ENCODE data around the gene GSC. TPM values are rescaled to one million over a fixed set of nuclear protein-coding genes. Genes with fewer than 3 reads are reported as not detected.

GSC gene
- total RNA-seq, 1 donor from 2014 or later, result not detected

GRCh38 chr14:94751321-94751720, 18.6 kb downstream of the GSC start:
- H3K27ac ChIP-seq (ENCODE audit: low read depth, low read length), result no peak overlapping the region
- no peaks in the 10 kb centered on the region for H3K9me3 ChIP-seq (ENCODE audit: insufficient read depth, low read depth, low read length)
- no peak overlapping the region for H3K4me3 ChIP-seq (ENCODE audit: insufficient read depth, low read depth, low read length)
- Mint-ChIP-seq H3K36me3 (ENCODE audit: low read depth, unreplicated experiment) (no peaks in the 10 kb centered on the region), H3K4me3 (ENCODE audit: unreplicated experiment) (no peak overlapping the region), H3K4me1 (ENCODE audit: low read depth, unreplicated experiment) (no peaks in the 10 kb centered on the region), H3K27ac (ENCODE audit: unreplicated experiment) (no peak overlapping the region), H3K9me3 (ENCODE audit: unreplicated experiment) (peaks cover 2% of the 10 kb centered on the region), H3K27me3 (ENCODE audit: low read depth, unreplicated experiment) (peaks cover 45% of the 10 kb centered on the region)
- no peak overlapping the region for H2AFZ ChIP-seq (ENCODE audit: low read depth, low read length)
- DNase-seq (ENCODE audit: low read depth), result no peak
- H3K27me3 ChIP-seq (ENCODE audit: insufficient read depth, low read length), result peaks cover 6% of the 10 kb centered on the region
- H3K79me2 ChIP-seq (ENCODE audit: insufficient read depth, low read length), result no peaks in the 10 kb centered on the region
- TF ChIP-seq EZH2 (IDR thresholded peaks at IDR 0.05; ENCODE audit: insufficient read depth, low read length), result no peak
- no peak for TF ChIP-seq CTCF (IDR thresholded peaks at IDR 0.05; ENCODE audit: insufficient read depth, low read depth, low read length)
- H3K4me1 ChIP-seq (ENCODE audit: insufficient read depth, low read length), result no peaks in the 10 kb centered on the region
- H3K4me2 ChIP-seq (ENCODE audit: low read length), result no peak overlapping the region
- H4K20me1 ChIP-seq (ENCODE audit: insufficient read depth, low read length), result no peaks in the 10 kb centered on the region
- no peak overlapping the region for H3K9ac ChIP-seq (ENCODE audit: low read length)
- no peaks in the 10 kb centered on the region for H3K36me3 ChIP-seq (ENCODE audit: insufficient read depth, low read length)
- no peak for FAIRE-seq

- Mint-ChIP-seq H3K27ac (ENCODE audit: unreplicated experiment) (no peak overlapping the region), H3K36me3 (ENCODE audit: low read depth, unreplicated experiment) (no peaks in the 10 kb centered on the region)
- no peak for FAIRE-seq
These were observed 19.5 kb downstream of the GSC start for GRCh38 chr14:94750371-94750770.

More at GRCh38 chr14:94750371-94750770, 19.5 kb downstream of the GSC start:
- peaks cover 2% of the 10 kb centered on the region for H3K9me3 Mint-ChIP-seq (ENCODE audit: unreplicated experiment)
- DNase-seq (ENCODE audit: low read depth), result no peak
- Histone ChIP-seq H3K79me2 (ENCODE audit: insufficient read depth, low read length) (no peaks in the 10 kb centered on the region), H3K4me2 (ENCODE audit: low read length) (no peak overlapping the region), H2AFZ (ENCODE audit: low read depth, low read length) (no peak overlapping the region), H3K27me3 (ENCODE audit: insufficient read depth, low read length) (peaks cover 6% of the 10 kb centered on the region), H3K9ac (ENCODE audit: low read length) (no peak overlapping the region), H4K20me1 (ENCODE audit: insufficient read depth, low read length) (no peaks in the 10 kb centered on the region), H3K4me1 (ENCODE audit: insufficient read depth, low read length) (no peaks in the 10 kb centered on the region), H3K27ac (ENCODE audit: low read depth, low read length) (no peak overlapping the region), H3K9me3 (ENCODE audit: insufficient read depth, low read depth, low read length) (no peaks in the 10 kb centered on the region), H3K36me3 (ENCODE audit: insufficient read depth, low read length) (no peaks in the 10 kb centered on the region), H3K4me3 (ENCODE audit: insufficient read depth, low read depth, low read length) (no peak overlapping the region)
- H3K4me1 Mint-ChIP-seq (ENCODE audit: low read depth, unreplicated experiment), result no peaks in the 10 kb centered on the region
- TF ChIP-seq CTCF (IDR thresholded peaks at IDR 0.05; ENCODE audit: insufficient read depth, low read depth, low read length), result no peak
- no peak for TF ChIP-seq EZH2 (IDR thresholded peaks at IDR 0.05; ENCODE audit: insufficient read depth, low read length)
- H3K4me3 Mint-ChIP-seq (ENCODE audit: unreplicated experiment), result no peak overlapping the region
- H3K27me3 Mint-ChIP-seq (ENCODE audit: low read depth, unreplicated experiment), result peaks cover 41% of the 10 kb centered on the region

All from astrocyte (in vitro differentiated cells and primary cell).